Neural progenitor cell (in vitro differentiated cells): ENCODE results near the gene ABCA3. TPM values are rescaled to one million over a fixed set of nuclear protein-coding genes. Genes with fewer than 3 reads are reported as not detected.

ENCODE experiments used
- DNase-seq: peaks from one replicate; pipeline ENCODE4 v3.0.0-alpha.2; 2016; ENCODE audit warnings: low spot score
- H2AFZ ChIP-seq: fragments of 200-600 bp; sonication (generic); replicated peaks from 2 replicates; pipeline ENCODE4 v1.6.1; 2016; ENCODE audit warnings: antibody characterized with exemption
- H3F3A ChIP-seq: fragments of 200-600 bp; sonication (generic); 2 replicates; pipeline ENCODE4 v1.6.1; 2016; ENCODE audit warnings: antibody characterized with exemption, low read depth
- H3K27ac ChIP-seq: fragments of 200-600 bp; sonication (generic); 2 replicates; pipeline ENCODE4 v1.5.1; 2016; ENCODE audit warnings: mild to moderate bottlenecking
- H3K27me3 ChIP-seq: fragments of 200-600 bp; sonication (generic); 2 replicates; pipeline ENCODE4 v1.6.1; 2016; ENCODE audit warnings: mild to moderate bottlenecking, moderate library complexity
- H3K36me3 ChIP-seq: fragments of 200-600 bp; sonication (generic); 2 replicates; pipeline ENCODE4 v1.5.1; 2016
- H3K4me1 ChIP-seq: fragments of 200-600 bp; sonication (generic); 2 replicates; pipeline ENCODE4 v1.6.1; 2016; ENCODE audit warnings: mixed run types
- H3K4me2 ChIP-seq: fragments of 200-600 bp; sonication (generic); 2 replicates; pipeline ENCODE4 v1.6.1; 2016
- H3K4me3 ChIP-seq: fragments of 200-600 bp; sonication (generic); 2 replicates; pipeline ENCODE4 v1.5.1; 2016
- H3K79me2 ChIP-seq: fragments of 200-600 bp; sonication (generic); 2 replicates; pipeline ENCODE4 v1.6.1; 2016; ENCODE audit warnings: low read depth
- H3K9ac ChIP-seq: fragments of 200-600 bp; sonication (generic); 2 replicates; pipeline ENCODE4 v1.6.1; 2016
- H3K9me3 ChIP-seq: fragments of 200-600 bp; sonication (generic); 2 replicates; pipeline ENCODE4 v1.5.1; 2016; ENCODE audit warnings: low read depth
- H4K20me1 ChIP-seq: fragments of 200-600 bp; sonication (generic); 2 replicates; pipeline ENCODE4 v1.6.1; 2016; ENCODE audit warnings: low read depth
- H3K27ac Mint-ChIP-seq: 3 replicates; pipeline ENCODE4 v1.8.0; 2021; ENCODE audit warnings: mixed read lengths
- H3K27me3 Mint-ChIP-seq: 2 replicates; pipeline ENCODE4 v1.8.0; 2022; ENCODE audit warnings: low read depth, mild to moderate bottlenecking, inconsistent platforms, moderate library complexity, mixed read lengths; ENCODE audit not compliant: insufficient read depth
- H3K36me3 Mint-ChIP-seq: 3 replicates; pipeline ENCODE4 v1.8.0; 2021; ENCODE audit warnings: mixed read lengths
- H3K4me1 Mint-ChIP-seq: 3 replicates; pipeline ENCODE4 v1.8.0; 2021; ENCODE audit warnings: mixed read lengths
- H3K4me3 Mint-ChIP-seq: 3 replicates; pipeline ENCODE4 v1.8.0; 2021; ENCODE audit warnings: mild to moderate bottlenecking, moderate library complexity, mixed read lengths
- H3K9me3 Mint-ChIP-seq: 3 replicates; pipeline ENCODE4 v1.8.0; 2020; ENCODE audit warnings: mixed read lengths
- EZH2 ChIP-seq: fragments of 200-600 bp; sonication (generic); IDR thresholded peaks from 2 replicates; pipeline ENCODE4 v1.6.1; 2017; ENCODE audit warnings: antibody characterized with exemption, mild to moderate bottlenecking, moderate library complexity
- EZH2phosphoT487 ChIP-seq: fragments of 200-600 bp; sonication (generic); IDR thresholded peaks from 2 replicates; pipeline ENCODE4 v1.6.1; 2017; ENCODE audit warnings: antibody characterized with exemption
- total RNA-seq: library from RNA; depleted of rRNA; stranded (reverse); fragments of >200 nt; gene quantifications from 2 replicates; pipeline ENCODE4 v1.2.3, GENCODE V29; 2015; ENCODE audit warnings: low replicate concordance
- TF ChIP-seq, protein P1 (sequence below): fragments of 200-600 bp; sonication (generic); IDR thresholded peaks from 2 replicates; pipeline ENCODE4 v1.5.1; 2017; ENCODE audit warnings: antibody characterized with exemption, mild to moderate bottlenecking

The ABCA3 gene
- total RNA-seq, 1 donor from 2014 or later, result 9.7 TPM

DNA sequence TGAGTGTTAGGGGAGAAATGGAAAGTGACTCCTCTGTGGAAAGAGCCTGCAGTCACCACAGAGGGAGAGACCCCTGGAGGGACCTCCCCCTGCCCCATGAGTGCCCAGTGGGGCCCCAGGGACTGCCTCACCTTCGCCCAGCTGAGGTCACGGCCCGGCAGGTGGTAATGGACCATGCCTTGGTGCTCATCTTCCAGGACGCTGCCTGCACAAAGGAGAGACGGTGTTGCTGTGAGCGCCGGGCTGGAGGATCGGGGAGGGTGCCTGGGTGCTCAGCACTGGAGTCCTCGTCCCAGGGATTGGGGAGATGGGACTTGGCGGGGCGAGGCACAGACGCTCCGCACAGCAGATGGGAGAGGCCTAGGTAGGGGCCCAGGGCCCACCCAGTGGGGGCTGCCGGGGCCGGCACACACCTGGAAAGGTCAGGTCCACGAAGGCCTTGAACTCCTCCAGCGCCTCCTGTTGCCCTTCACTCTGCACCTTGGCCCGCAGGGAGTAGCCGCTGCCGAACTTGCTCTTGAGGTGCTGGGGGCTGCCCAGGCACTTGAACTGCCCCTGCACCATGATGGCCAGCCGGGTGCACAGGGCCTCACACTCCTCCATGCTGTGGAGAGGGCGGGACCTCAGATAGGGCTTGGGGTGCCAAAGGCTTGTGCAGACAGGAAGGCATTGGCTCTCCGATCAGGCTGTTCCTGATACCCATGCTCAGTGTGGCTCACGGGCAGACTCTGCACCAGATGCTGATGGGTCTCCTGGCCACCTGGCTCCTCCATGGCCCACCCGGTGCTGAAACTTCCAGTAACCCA is 62.9 kb downstream of the ABCA3 start:
- no peak overlapping the region for H3K4me3 Mint-ChIP-seq
- Histone ChIP-seq H3F3A (no peaks in the 10 kb centered on the region), H3K4me3 (no peak overlapping the region), H3K27ac (no peak overlapping the region), H3K4me1 (no peaks in the 10 kb centered on the region), H3K9me3 (no peaks in the 10 kb centered on the region), H3K79me2 (no peaks in the 10 kb centered on the region), H3K9ac (no peak overlapping the region), H4K20me1 (no peaks in the 10 kb centered on the region), H3K27me3 (no peaks in the 10 kb centered on the region), H3K36me3 (no peaks in the 10 kb centered on the region), H2AFZ (no peak overlapping the region), H3K4me2 (no peak overlapping the region)
- H3K36me3 Mint-ChIP-seq, result no peaks in the 10 kb centered on the region
- H3K9me3 Mint-ChIP-seq, result no peaks in the 10 kb centered on the region
- H3K27me3 Mint-ChIP-seq, result peaks cover 2% of the 10 kb centered on the region
- no peak overlapping the region for H3K27ac Mint-ChIP-seq
- no peak for TF ChIP-seq EZH2phosphoT487
- TF ChIP-seq, protein P1, sequence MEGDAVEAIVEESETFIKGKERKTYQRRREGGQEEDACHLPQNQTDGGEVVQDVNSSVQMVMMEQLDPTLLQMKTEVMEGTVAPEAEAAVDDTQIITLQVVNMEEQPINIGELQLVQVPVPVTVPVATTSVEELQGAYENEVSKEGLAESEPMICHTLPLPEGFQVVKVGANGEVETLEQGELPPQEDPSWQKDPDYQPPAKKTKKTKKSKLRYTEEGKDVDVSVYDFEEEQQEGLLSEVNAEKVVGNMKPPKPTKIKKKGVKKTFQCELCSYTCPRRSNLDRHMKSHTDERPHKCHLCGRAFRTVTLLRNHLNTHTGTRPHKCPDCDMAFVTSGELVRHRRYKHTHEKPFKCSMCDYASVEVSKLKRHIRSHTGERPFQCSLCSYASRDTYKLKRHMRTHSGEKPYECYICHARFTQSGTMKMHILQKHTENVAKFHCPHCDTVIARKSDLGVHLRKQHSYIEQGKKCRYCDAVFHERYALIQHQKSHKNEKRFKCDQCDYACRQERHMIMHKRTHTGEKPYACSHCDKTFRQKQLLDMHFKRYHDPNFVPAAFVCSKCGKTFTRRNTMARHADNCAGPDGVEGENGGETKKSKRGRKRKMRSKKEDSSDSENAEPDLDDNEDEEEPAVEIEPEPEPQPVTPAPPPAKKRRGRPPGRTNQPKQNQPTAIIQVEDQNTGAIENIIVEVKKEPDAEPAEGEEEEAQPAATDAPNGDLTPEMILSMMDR, result no peak
- TF ChIP-seq EZH2, result no peak
- peaks cover 2% of the 10 kb centered on the region for H3K4me1 Mint-ChIP-seq
- no peak for DNase-seq

DNA sequence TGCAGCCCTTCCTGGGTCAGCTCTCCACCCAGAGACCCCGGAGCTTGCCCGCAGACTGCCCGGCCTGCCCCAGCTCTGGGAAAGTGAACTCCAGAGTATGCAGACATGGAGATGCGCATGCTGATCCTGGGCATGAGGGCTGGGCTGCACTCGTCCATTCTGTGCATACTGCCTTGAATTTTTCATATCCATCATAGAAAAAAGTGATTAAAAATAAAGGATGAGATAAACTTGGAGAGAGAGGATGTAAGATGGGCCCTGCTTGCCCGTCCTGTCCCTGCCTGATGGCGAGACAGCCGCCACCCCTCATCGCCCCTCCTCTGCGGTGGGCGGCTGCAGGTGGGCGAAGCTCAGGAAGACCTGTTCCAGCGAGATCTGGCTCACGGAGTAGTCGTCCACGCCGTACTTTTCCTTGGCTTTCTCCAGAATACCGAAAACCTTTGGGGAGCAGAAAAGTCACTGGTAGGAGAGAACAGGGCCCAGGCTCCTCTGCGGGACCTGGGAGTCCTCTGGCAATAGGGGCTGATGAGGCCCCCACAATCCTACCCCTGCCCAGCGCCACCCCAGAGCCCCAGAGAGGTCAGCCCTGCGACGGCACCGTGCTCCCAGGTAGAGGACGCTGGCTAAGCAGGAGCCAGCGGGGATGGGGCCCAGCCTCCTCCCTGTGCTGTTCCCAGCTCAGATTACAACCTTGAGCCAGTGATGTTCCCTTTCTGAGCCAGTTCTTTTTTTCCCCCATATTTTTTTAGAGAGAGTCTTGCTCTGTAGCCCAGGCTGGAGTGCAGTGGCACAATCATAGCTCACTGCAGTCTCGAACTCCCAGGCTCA is 63.9 kb downstream of the ABCA3 start:
- no peak for DNase-seq
- peaks cover 2% of the 10 kb centered on the region for H3K27me3 Mint-ChIP-seq

DNA sequence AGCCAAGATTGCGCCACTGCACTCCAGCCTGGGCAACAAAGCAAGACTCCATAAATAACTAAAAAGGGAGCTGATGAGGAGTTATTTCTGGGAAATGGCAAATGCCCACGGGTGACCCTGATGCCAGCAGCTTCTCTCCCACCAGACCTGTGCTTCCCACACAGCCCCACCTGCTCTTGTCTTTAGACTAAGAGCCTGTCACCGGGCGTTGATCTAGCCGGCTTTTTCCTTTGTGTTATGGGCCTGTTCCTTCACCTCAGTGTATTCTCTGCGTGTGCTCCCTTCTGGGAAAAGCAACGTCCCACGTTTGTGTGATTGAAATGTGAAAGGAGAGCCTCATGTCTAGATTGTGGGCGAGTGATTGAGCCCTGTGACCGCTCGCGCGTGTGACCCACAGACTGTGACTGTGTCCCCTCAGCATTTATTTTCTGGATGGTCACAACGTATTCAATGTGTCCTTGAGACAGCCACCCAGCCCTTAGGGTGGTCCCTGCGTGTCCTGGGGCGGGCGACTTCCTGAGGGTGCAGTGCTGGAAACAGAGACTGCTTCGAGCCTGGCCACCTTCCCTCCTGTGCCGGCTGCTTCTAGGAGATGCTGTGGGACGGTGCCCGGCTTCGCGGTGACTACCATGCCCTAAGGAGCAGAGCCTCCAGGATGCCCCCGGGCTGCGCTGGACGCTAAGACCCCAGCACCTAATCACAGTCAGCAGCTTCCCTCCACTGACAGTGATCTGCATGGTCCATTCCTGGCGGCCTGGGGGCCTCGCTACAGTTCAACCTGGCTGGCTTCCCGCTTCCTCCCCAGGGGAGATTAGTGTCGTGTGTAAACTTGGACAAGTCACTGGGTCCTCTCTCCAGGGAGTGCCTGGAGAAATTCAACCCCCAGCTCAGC is 64.8 kb downstream of the ABCA3 start:
- no peaks in the 10 kb centered on the region for H3K4me1 ChIP-seq
- no peak overlapping the region for H3K27ac Mint-ChIP-seq
- TF ChIP-seq, protein P1, result no peak
- TF ChIP-seq EZH2phosphoT487, result no peak

More for the DNA sequence above, 63.9 kb downstream of the ABCA3 start:
- no peaks in the 10 kb centered on the region for H3K9me3 Mint-ChIP-seq
- H3K4me3 ChIP-seq, result no peak overlapping the region
- H3K79me2 ChIP-seq, result no peaks in the 10 kb centered on the region
- no peak overlapping the region for H3K27ac Mint-ChIP-seq
- no peak overlapping the region for H3K27ac ChIP-seq
- H3K9me3 ChIP-seq, result no peaks in the 10 kb centered on the region
- H3K4me2 ChIP-seq, result no peak overlapping the region
- no peak overlapping the region for H3K4me3 Mint-ChIP-seq
- TF ChIP-seq, protein P1, result no peak
- TF ChIP-seq EZH2, result no peak
- TF ChIP-seq EZH2phosphoT487, result no peak
- no peaks in the 10 kb centered on the region for H3F3A ChIP-seq
- no peaks in the 10 kb centered on the region for H3K36me3 ChIP-seq
- H3K36me3 Mint-ChIP-seq, result no peaks in the 10 kb centered on the region
- H3K4me1 ChIP-seq, result no peaks in the 10 kb centered on the region
- no peak overlapping the region for H2AFZ ChIP-seq
- peaks cover 2% of the 10 kb centered on the region for H3K4me1 Mint-ChIP-seq
- peak overlapping the region; percentile 58 for H3K9ac ChIP-seq
- no peaks in the 10 kb centered on the region for H4K20me1 ChIP-seq
- H3K27me3 ChIP-seq, result no peaks in the 10 kb centered on the region

More for the DNA sequence above, 64.8 kb downstream of the ABCA3 start:
- no peak overlapping the region for H3K4me3 ChIP-seq
- no peaks in the 10 kb centered on the region for H3K27me3 ChIP-seq
- H2AFZ ChIP-seq, result no peak overlapping the region
- no peaks in the 10 kb centered on the region for H3K9me3 ChIP-seq
- H3F3A ChIP-seq, result no peaks in the 10 kb centered on the region
- no peaks in the 10 kb centered on the region for H3K36me3 ChIP-seq
- no peak for DNase-seq
- Mint-ChIP-seq H3K4me1 (peaks cover 2% of the 10 kb centered on the region), H3K4me3 (no peak overlapping the region), H3K27me3 (peaks cover 4% of the 10 kb centered on the region), H3K36me3 (no peaks in the 10 kb centered on the region), H3K9me3 (no peaks in the 10 kb centered on the region)
- no peak overlapping the region for H3K9ac ChIP-seq
- H3K4me2 ChIP-seq, result no peak overlapping the region
- H3K79me2 ChIP-seq, result no peaks in the 10 kb centered on the region
- no peak overlapping the region for H3K27ac ChIP-seq
- no peaks in the 10 kb centered on the region for H4K20me1 ChIP-seq
